Epithelial cell of esophagus (primary cell): ENCODE results near the gene APBA2.
"Not testable (repeated sequence)": the region's sequence is repeated elsewhere in the genome, so short reads cannot be mapped to it uniquely, and the experiment has no call there.

ENCODE experiments used
- DNase-seq: peaks from one replicate; pipeline ENCODE4 v3.0.0; 2010; ENCODE audit warnings: low read depth
- H3K4me3 ChIP-seq: 2 replicates; pipeline ENCODE4 v1.5.1; 2011; ENCODE audit warnings: mild to moderate bottlenecking, low read length, control low read depth
- CTCF ChIP-seq: IDR thresholded peaks from 2 replicates; pipeline ENCODE4 v1.5.1; 2011; ENCODE audit warnings: low read depth, mild to moderate bottlenecking, low read length, control low read depth, inconsistent platforms; ENCODE audit not compliant: insufficient read depth; ENCODE audit errors: missing control alignments

Gene APBA2

GRCh38 chr15:28885128-28885629 is 595 bp upstream of the APBA2 start:
- no peak for DNase-seq
- TF ChIP-seq CTCF, result no peak
- peak overlapping the region; percentile 45 for H3K4me3 ChIP-seq

- peak overlapping the region; percentile 45 for H3K4me3 ChIP-seq
- no peak for TF ChIP-seq CTCF
- DNase-seq, result no peak
These were observed 911 bp downstream of the APBA2 start for GRCh38 chr15:28886431-28887338.

GRCh38 chr15:28887339-28888174 is 1.8 kb downstream of the APBA2 start:
- no peak for TF ChIP-seq CTCF
- no peak for DNase-seq
- H3K4me3 ChIP-seq, result no peak overlapping the region

GRCh38 chr15:28888302-28888894 is 2.6 kb downstream of the APBA2 start:
- H3K4me3 ChIP-seq, result no peak overlapping the region
- TF ChIP-seq CTCF, result no peak
- DNase-seq, result no peak

GRCh38 chr15:28888900-28889299 is 3.1 kb downstream of the APBA2 start:
- no peak for DNase-seq
- H3K4me3 ChIP-seq, result no peak overlapping the region
- no peak for TF ChIP-seq CTCF

GRCh38 chr15:28889346-28889745 is 3.6 kb downstream of the APBA2 start:
- DNase-seq, result no peak
- TF ChIP-seq CTCF, result no peak
- no peak overlapping the region for H3K4me3 ChIP-seq

GRCh38 chr15:28889871-28890270 is 4.1 kb downstream of the APBA2 start:
- DNase-seq, result not testable (repeated sequence)

GRCh38 chr15:28890291-28890690 is 4.5 kb downstream of the APBA2 start:
- not testable (repeated sequence) for H3K4me3 ChIP-seq

More at GRCh38 chr15:28889871-28890270, 4.1 kb downstream of the APBA2 start:
- not testable (repeated sequence) for H3K4me3 ChIP-seq

More at GRCh38 chr15:28890291-28890690, 4.5 kb downstream of the APBA2 start:
- not testable (repeated sequence) for DNase-seq
